Measurements from ENCODE around the gene NBEA.

NBEA gene

GRCh38 chr13:35695448-35695770, 753.3 kb downstream of the NBEA start:
- no peak for TF ChIP-seq CTCF (IDR thresholded peaks at IDR 0.05; ENCODE audit: poor library complexity, severe bottlenecking)
- H3K4me3 ChIP-seq (ENCODE audit: severe bottlenecking): no peak overlapping the region
- no peaks in the 10 kb centered on the region for H3K9me3 ChIP-seq (ENCODE audit: severe bottlenecking)
- H3K27me3 ChIP-seq (ENCODE audit: insufficient read depth, poor library complexity, severe bottlenecking): no peaks in the 10 kb centered on the region
- ATAC-seq (ENCODE audit: low read depth): no peak
- H3K27ac ChIP-seq (ENCODE audit: poor library complexity, severe bottlenecking): no peak overlapping the region
- H3K4me1 ChIP-seq (ENCODE audit: insufficient read depth, poor library complexity, severe bottlenecking): no peaks in the 10 kb centered on the region
- no peaks in the 10 kb centered on the region for H3K36me3 ChIP-seq (ENCODE audit: low read depth)
- DNase-seq (ENCODE audit: low spot score): no peak

- Histone ChIP-seq H3K9me3 (ENCODE audit: severe bottlenecking) (no peaks in the 10 kb centered on the region), H3K4me3 (ENCODE audit: severe bottlenecking) (no peak overlapping the region), H3K27ac (ENCODE audit: poor library complexity, severe bottlenecking) (no peak overlapping the region), H3K27me3 (ENCODE audit: insufficient read depth, poor library complexity, severe bottlenecking) (no peaks in the 10 kb centered on the region), H3K4me1 (ENCODE audit: insufficient read depth, poor library complexity, severe bottlenecking) (no peaks in the 10 kb centered on the region), H3K36me3 (ENCODE audit: low read depth) (no peaks in the 10 kb centered on the region)
- ATAC-seq (ENCODE audit: low read depth) (no peak), DNase-seq (ENCODE audit: low spot score) (no peak)
- no peak for TF ChIP-seq CTCF (IDR thresholded peaks at IDR 0.05; ENCODE audit: poor library complexity, severe bottlenecking)
These were observed 755.2 kb downstream of the NBEA start for GRCh38 chr13:35697186-35697730.

- no peak for TF ChIP-seq CTCF (IDR thresholded peaks at IDR 0.05; ENCODE audit: poor library complexity, severe bottlenecking)
- H3K4me3 ChIP-seq (ENCODE audit: severe bottlenecking): no peak overlapping the region
- H3K9me3 ChIP-seq (ENCODE audit: severe bottlenecking): no peaks in the 10 kb centered on the region
- no peak for ATAC-seq (ENCODE audit: low read depth)
- no peak for DNase-seq (ENCODE audit: low spot score)
- H3K36me3 ChIP-seq (ENCODE audit: low read depth): no peaks in the 10 kb centered on the region
- H3K27ac ChIP-seq (ENCODE audit: poor library complexity, severe bottlenecking): no peak overlapping the region
- no peaks in the 10 kb centered on the region for H3K4me1 ChIP-seq (ENCODE audit: insufficient read depth, poor library complexity, severe bottlenecking)
- H3K27me3 ChIP-seq (ENCODE audit: insufficient read depth, poor library complexity, severe bottlenecking): no peaks in the 10 kb centered on the region
These were observed 757.0 kb downstream of the NBEA start for GRCh38 chr13:35698911-35699576.

GRCh38 chr13:35699825-35700510, 757.9 kb downstream of the NBEA start:
- no peak for TF ChIP-seq CTCF (IDR thresholded peaks at IDR 0.05; ENCODE audit: poor library complexity, severe bottlenecking)
- no peaks in the 10 kb centered on the region for H3K27me3 ChIP-seq (ENCODE audit: insufficient read depth, poor library complexity, severe bottlenecking)
- ATAC-seq (ENCODE audit: low read depth): no peak
- no peaks in the 10 kb centered on the region for H3K36me3 ChIP-seq (ENCODE audit: low read depth)
- no peak overlapping the region for H3K27ac ChIP-seq (ENCODE audit: poor library complexity, severe bottlenecking)
- no peak overlapping the region for H3K4me3 ChIP-seq (ENCODE audit: severe bottlenecking)
- no peaks in the 10 kb centered on the region for H3K4me1 ChIP-seq (ENCODE audit: insufficient read depth, poor library complexity, severe bottlenecking)
- no peak for DNase-seq (ENCODE audit: low spot score)
- H3K9me3 ChIP-seq (ENCODE audit: severe bottlenecking): no peaks in the 10 kb centered on the region

GRCh38 chr13:35700671-35701070, 758.6 kb downstream of the NBEA start:
- TF ChIP-seq CTCF (IDR thresholded peaks at IDR 0.05; ENCODE audit: poor library complexity, severe bottlenecking): no peak
- Histone ChIP-seq H3K4me1 (ENCODE audit: insufficient read depth, poor library complexity, severe bottlenecking) (no peaks in the 10 kb centered on the region), H3K9me3 (ENCODE audit: severe bottlenecking) (no peaks in the 10 kb centered on the region), H3K36me3 (ENCODE audit: low read depth) (no peaks in the 10 kb centered on the region), H3K27me3 (ENCODE audit: insufficient read depth, poor library complexity, severe bottlenecking) (no peaks in the 10 kb centered on the region), H3K27ac (ENCODE audit: poor library complexity, severe bottlenecking) (no peak overlapping the region), H3K4me3 (ENCODE audit: severe bottlenecking) (no peak overlapping the region)
- ATAC-seq (ENCODE audit: low read depth): no peak
- DNase-seq (ENCODE audit: low spot score): no peak

Measured in RWPE2 (cell line).